Parathyroid adenoma (tissue), 2 donors: Measurements from ENCODE around the gene PTPN21.

Experiments used
- H2AFZ ChIP-seq: fragments of 300-600 bp; sonication (generic); one replicate; pipeline ENCODE4 v1.7.0; 2017; ENCODE audit warnings: antibody characterized with exemption, mild to moderate bottlenecking
- H3K27ac ChIP-seq: fragments of 300-600 bp; sonication (generic); one replicate; pipeline ENCODE4 v1.7.0; 2017
- H3K27me3 ChIP-seq: fragments of 300-600 bp; sonication (generic); one replicate; pipeline ENCODE4 v1.7.0; 2017; ENCODE audit warnings: low read length; ENCODE audit not compliant: control insufficient read depth, insufficient read depth
- H3K36me3 ChIP-seq: fragments of 300-600 bp; sonication (generic); one replicate; pipeline ENCODE4 v1.7.0; 2017; ENCODE audit warnings: low read length; ENCODE audit not compliant: control insufficient read depth, insufficient read depth
- H3K4me1 ChIP-seq: fragments of 300-600 bp; sonication (generic); one replicate; pipeline ENCODE4 v1.7.0; 2017; ENCODE audit warnings: control low read depth
- H3K4me2 ChIP-seq: fragments of 300-600 bp; sonication (generic); one replicate; pipeline ENCODE4 v1.7.0; 2017; ENCODE audit warnings: low read length
- H3K4me3 ChIP-seq: fragments of 300-600 bp; sonication (generic); one replicate; pipeline ENCODE4 v1.7.0; 2017; ENCODE audit warnings: low read depth, low read length
- H3K79me2 ChIP-seq: fragments of 300-600 bp; sonication (generic); one replicate; pipeline ENCODE4 v1.7.0; 2017; ENCODE audit warnings: control low read depth
- H3K9ac ChIP-seq: fragments of 300-600 bp; sonication (generic); one replicate; pipeline ENCODE4 v1.7.0; 2017; ENCODE audit warnings: mild to moderate bottlenecking
- H3K9me3 ChIP-seq: fragments of 300-600 bp; sonication (generic); one replicate; pipeline ENCODE4 v1.7.0; 2017; ENCODE audit warnings: low read length; ENCODE audit not compliant: control insufficient read depth
- CTCF ChIP-seq: fragments of 300-600 bp; sonication (generic); IDR thresholded peaks from one replicate; pipeline ENCODE4 v1.7.0; 2017; ENCODE audit warnings: antibody characterized with exemption, mild to moderate bottlenecking
- donor health status: primary hyperparathyroidism.

PTPN21 gene

GRCh38 chr14:88481059-88481458 is 73.7 kb downstream of the PTPN21 start:
- TF ChIP-seq CTCF: no peak
- Histone ChIP-seq H3K27ac (no peak overlapping the region), H3K4me3 (no peak overlapping the region), H3K36me3 (no peaks in the 10 kb centered on the region), H3K79me2 (no peaks in the 10 kb centered on the region), H3K4me1 (peaks cover 5% of the 10 kb centered on the region), H2AFZ (no peak overlapping the region), H3K4me2 (no peak overlapping the region), H3K9ac (no peak overlapping the region), H3K9me3 (no peaks in the 10 kb centered on the region), H3K27me3 (no peaks in the 10 kb centered on the region)

GRCh38 chr14:88479574-88479987 is 75.2 kb downstream of the PTPN21 start:
- Histone ChIP-seq H3K27ac (no peak overlapping the region), H3K4me3 (no peak overlapping the region), H3K27me3 (no peaks in the 10 kb centered on the region), H2AFZ (no peak overlapping the region), H3K4me1 (peaks cover 5% of the 10 kb centered on the region), H3K79me2 (no peaks in the 10 kb centered on the region), H3K9me3 (no peaks in the 10 kb centered on the region), H3K4me2 (no peak overlapping the region), H3K9ac (no peak overlapping the region), H3K36me3 (no peaks in the 10 kb centered on the region)
- TF ChIP-seq CTCF: no peak

- H3K27me3 ChIP-seq: no peaks in the 10 kb centered on the region
- no peaks in the 10 kb centered on the region for H3K9me3 ChIP-seq
- no peak overlapping the region for H3K9ac ChIP-seq
- no peak overlapping the region for H3K4me2 ChIP-seq
- H3K4me1 ChIP-seq: peaks cover 5% of the 10 kb centered on the region
- no peak for TF ChIP-seq CTCF
- no peak overlapping the region for H3K27ac ChIP-seq
- no peak overlapping the region for H2AFZ ChIP-seq
- H3K79me2 ChIP-seq: no peaks in the 10 kb centered on the region
- H3K36me3 ChIP-seq: no peaks in the 10 kb centered on the region
- no peak overlapping the region for H3K4me3 ChIP-seq
Observed at GRCh38 chr14:88478931-88479330, 75.9 kb downstream of the PTPN21 start.

GRCh38 chr14:88477513-88478250 is 77.1 kb downstream of the PTPN21 start:
- peaks cover 5% of the 10 kb centered on the region for H3K4me1 ChIP-seq
- H3K9ac ChIP-seq: no peak overlapping the region
- no peaks in the 10 kb centered on the region for H3K79me2 ChIP-seq
- H2AFZ ChIP-seq: no peak overlapping the region
- H3K4me3 ChIP-seq: no peak overlapping the region
- H3K9me3 ChIP-seq: no peaks in the 10 kb centered on the region
- H3K36me3 ChIP-seq: no peaks in the 10 kb centered on the region
- H3K4me2 ChIP-seq: no peak overlapping the region
- no peak for TF ChIP-seq CTCF
- H3K27me3 ChIP-seq: no peaks in the 10 kb centered on the region
- no peak overlapping the region for H3K27ac ChIP-seq

DNA sequence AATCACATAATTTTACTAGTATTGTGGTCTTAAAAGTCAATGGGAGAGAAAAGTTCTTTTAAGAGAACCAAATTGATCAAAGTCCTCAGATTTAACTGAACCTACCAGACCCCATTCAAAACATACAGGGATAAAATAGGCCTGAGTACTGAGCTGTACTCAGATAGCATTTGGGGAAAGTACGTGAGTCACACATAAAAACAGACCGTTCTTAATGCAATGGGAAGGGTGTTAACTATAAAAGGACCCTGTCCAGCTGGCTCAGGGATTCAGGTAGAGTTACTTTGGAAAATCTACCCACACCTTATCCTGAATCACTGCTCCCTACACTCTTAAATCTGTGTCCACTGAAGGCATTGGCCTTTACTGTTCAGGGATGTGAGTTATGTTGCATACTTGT is 78.0 kb downstream of the PTPN21 start:
- Histone ChIP-seq H3K27me3 (no peaks in the 10 kb centered on the region), H3K79me2 (no peaks in the 10 kb centered on the region), H3K27ac (no peak overlapping the region), H3K36me3 (no peaks in the 10 kb centered on the region), H3K4me3 (no peak overlapping the region), H3K4me2 (no peak overlapping the region), H3K9ac (no peak overlapping the region), H3K4me1 (peaks cover 5% of the 10 kb centered on the region), H2AFZ (no peak overlapping the region), H3K9me3 (no peaks in the 10 kb centered on the region)
- TF ChIP-seq CTCF: no peak
